Measurements from ENCODE around the gene SHISA8.
"Not testable (repeated sequence)": the region's sequence is repeated elsewhere in the genome, so short reads cannot be mapped to it uniquely, and the experiment has no call there.

SHISA8 gene

GRCh38 chr22:41900652-41901312, 14.1 kb downstream of the SHISA8 start:
- no peak for DNase-seq (ENCODE audit: low read depth in 1 of 2, low spot score in 1 of 2)

GRCh38 chr22:41899992-41900651, 14.8 kb downstream of the SHISA8 start:
- no peak for DNase-seq (ENCODE audit: low read depth in 1 of 2, low spot score in 1 of 2)

GRCh38 chr22:41899110-41899509, 15.8 kb downstream of the SHISA8 start:
- DNase-seq (ENCODE audit: low read depth in 1 of 2, low spot score in 1 of 2), result no peak

- DNase-seq (ENCODE audit: low read depth in 1 of 2, low spot score in 1 of 2), result no peak
Observed at GRCh38 chr22:41898645-41899044, 16.2 kb downstream of the SHISA8 start.

- DNase-seq (ENCODE audit: low read depth in 1 of 2, low spot score in 1 of 2), result no peak
Observed at GRCh38 chr22:41893591-41894375, 21.1 kb downstream of the SHISA8 start.

- no peak for DNase-seq (ENCODE audit: low read depth in 1 of 2, low spot score in 1 of 2)
Observed at GRCh38 chr22:41892721-41893120, 22.2 kb downstream of the SHISA8 start.

GRCh38 chr22:41891407-41891806, 23.5 kb downstream of the SHISA8 start:
- DNase-seq (ENCODE audit: low read depth in 1 of 2, low spot score in 1 of 2), result no peak

- no peak for DNase-seq (ENCODE audit: low read depth in 1 of 2, low spot score in 1 of 2)
Observed at GRCh38 chr22:41888627-41889200, 26.2 kb downstream of the SHISA8 start.

- no peak for DNase-seq (ENCODE audit: low read depth in 1 of 2, low spot score in 1 of 2)
Observed at GRCh38 chr22:41885516-41885915, 29.4 kb downstream of the SHISA8 start.

- no peak for DNase-seq (ENCODE audit: low read depth in 1 of 2, low spot score in 1 of 2)
Observed at GRCh38 chr22:41885116-41885515, 29.8 kb downstream of the SHISA8 start.

GRCh38 chr22:41883400-41883799, 31.5 kb downstream of the SHISA8 start:
- no peak for DNase-seq (ENCODE audit: low read depth in 1 of 2, low spot score in 1 of 2)

GRCh38 chr22:41880653-41881052, 34.2 kb downstream of the SHISA8 start:
- DNase-seq (ENCODE audit: low read depth in 1 of 2, low spot score in 1 of 2), result no peak

GRCh38 chr22:41876675-41877074, 38.2 kb downstream of the SHISA8 start:
- DNase-seq (ENCODE audit: low read depth in 1 of 2, low spot score in 1 of 2), result no peak

- no peak for DNase-seq (ENCODE audit: low read depth in 1 of 2, low spot score in 1 of 2)
Observed at GRCh38 chr22:41876275-41876674, 38.6 kb downstream of the SHISA8 start.

GRCh38 chr22:41875531-41876270, 39.2 kb downstream of the SHISA8 start:
- DNase-seq (ENCODE audit: low read depth in 1 of 2, low spot score in 1 of 2), result no peak

- no peak for DNase-seq (ENCODE audit: low read depth in 1 of 2, low spot score in 1 of 2)
Observed at GRCh38 chr22:41874090-41874489, 40.8 kb downstream of the SHISA8 start.

- no peak for DNase-seq (ENCODE audit: low read depth in 1 of 2, low spot score in 1 of 2)
Observed at GRCh38 chr22:41873391-41873790, 41.5 kb downstream of the SHISA8 start.

GRCh38 chr22:41870786-41871185, 44.1 kb downstream of the SHISA8 start:
- DNase-seq (ENCODE audit: low read depth in 1 of 2, low spot score in 1 of 2), result no peak

- DNase-seq (ENCODE audit: low read depth in 1 of 2, low spot score in 1 of 2), result not testable (repeated sequence)
Observed at GRCh38 chr22:41870081-41870480, 44.8 kb downstream of the SHISA8 start.

- DNase-seq (ENCODE audit: low read depth in 1 of 2, low spot score in 1 of 2), result no peak
Observed at GRCh38 chr22:41868556-41868955, 46.3 kb downstream of the SHISA8 start.

GRCh38 chr22:41863472-41863871, 51.4 kb downstream of the SHISA8 start:
- no peak for DNase-seq (ENCODE audit: low read depth in 1 of 2, low spot score in 1 of 2)
